Measurements from ENCODE around the gene TRAPPC2L.
"Not testable (repeated sequence)": the region's sequence is repeated elsewhere in the genome, so short reads cannot be mapped to it uniquely, and the experiment has no call there.

The TRAPPC2L gene

DNA sequence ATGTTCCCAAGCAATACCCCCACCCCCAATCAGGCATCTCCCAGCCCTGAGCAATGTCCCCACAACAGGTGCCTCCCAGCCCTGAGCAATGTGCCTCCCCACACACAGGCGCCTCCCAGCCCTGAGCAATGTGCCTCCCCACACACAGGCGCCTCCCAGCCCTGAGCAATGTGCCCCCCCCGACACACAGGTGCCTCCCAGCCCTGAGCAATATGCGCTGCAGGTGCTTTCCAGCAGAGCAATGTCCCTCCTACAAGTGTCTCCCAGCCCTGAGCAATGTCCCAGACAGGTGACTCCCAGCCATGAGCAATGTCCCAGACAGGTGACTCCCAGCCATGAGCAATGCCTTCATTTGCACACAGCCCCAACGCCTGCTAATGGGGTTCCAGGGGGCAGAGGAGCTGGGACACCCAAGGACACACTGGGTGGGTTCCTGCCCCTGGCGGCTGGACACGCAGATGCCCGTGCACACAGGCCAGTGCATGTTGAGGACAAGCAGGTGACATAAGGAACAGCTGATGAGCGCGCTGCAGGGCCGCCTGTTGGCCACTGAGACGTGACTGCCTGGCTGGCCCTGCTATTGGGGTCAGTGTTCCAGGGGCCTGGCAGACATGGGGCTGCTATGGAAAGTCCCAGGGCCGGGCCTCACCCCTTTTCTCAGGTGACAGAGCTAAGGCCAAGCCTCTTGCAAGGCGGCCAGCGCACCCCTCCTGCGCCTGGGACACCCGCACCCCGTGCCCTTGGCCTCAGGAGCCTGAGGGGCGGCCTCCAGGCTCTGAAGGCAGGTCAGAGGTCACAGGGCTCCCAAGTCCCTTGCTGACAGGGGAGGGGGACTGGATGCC lies 36.4 kb downstream of the TRAPPC2L start:
- no peak for DNase-seq

DNA sequence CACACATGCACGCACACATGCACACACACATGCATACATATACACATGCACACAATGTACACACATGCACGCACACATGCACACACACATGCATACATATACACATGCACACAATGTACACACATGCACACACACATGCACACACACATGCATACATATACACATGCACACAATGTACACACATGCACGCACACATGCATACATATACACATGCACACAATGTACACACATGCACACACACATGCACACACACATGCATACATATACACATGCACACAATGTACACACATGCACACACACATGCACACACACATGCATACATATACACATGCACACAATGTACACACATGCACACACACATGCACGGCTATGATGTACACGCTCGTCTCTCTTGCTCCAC lies 37.3 kb downstream of the TRAPPC2L start:
- DNase-seq = not testable (repeated sequence)

DNA sequence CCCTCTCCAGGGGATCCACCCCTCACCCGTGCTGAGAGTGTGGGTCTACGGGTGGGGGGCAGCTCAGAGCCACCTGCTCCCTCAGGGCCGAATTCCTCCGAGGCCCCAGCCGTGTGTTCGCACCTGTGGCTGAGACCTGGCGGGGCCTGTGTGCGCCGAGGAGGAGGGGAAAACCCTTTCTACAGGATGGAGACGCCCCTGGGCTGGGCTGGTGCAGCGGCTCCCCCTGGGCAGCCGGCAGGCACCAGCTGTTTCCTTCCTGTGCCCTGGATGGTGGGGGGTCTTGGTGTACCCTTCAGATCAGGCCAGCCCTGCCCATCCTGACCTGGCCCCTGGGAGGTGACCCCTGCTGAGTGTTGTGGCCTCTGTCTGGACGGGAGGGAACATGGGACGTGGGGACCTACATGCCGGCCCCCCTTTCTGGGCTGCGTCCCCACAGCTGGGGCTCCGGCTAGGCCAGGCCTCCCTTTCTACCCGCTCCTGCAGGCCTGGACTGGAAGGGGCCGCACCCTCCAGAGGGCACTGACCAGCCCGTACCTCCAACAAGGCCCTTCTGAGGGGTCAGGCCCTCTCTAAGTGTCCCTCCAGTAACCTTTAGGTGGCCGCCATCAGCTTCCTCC lies 37.9 kb downstream of the TRAPPC2L start:
- no peak for DNase-seq

DNA sequence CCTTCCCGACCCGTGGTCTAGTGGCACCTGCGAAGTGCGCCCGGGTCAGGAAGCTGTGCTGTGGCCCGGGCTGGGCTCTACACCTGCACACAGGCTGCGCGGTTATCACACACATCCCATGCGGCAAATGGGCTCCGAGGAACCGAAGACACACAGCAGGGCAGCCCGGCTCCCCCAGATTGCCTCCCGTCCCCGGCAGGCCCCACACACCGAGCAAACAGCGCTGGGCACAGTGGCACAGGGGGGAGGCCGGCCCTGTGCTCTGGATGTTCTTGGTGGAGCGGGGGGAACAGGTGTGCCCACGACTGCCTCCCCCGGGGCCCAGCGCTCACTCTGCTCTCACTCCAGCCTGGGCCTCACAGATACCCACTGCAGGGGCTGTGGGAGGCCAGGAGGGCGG lies 38.4 kb downstream of the TRAPPC2L start:
- no peak for DNase-seq

DNA sequence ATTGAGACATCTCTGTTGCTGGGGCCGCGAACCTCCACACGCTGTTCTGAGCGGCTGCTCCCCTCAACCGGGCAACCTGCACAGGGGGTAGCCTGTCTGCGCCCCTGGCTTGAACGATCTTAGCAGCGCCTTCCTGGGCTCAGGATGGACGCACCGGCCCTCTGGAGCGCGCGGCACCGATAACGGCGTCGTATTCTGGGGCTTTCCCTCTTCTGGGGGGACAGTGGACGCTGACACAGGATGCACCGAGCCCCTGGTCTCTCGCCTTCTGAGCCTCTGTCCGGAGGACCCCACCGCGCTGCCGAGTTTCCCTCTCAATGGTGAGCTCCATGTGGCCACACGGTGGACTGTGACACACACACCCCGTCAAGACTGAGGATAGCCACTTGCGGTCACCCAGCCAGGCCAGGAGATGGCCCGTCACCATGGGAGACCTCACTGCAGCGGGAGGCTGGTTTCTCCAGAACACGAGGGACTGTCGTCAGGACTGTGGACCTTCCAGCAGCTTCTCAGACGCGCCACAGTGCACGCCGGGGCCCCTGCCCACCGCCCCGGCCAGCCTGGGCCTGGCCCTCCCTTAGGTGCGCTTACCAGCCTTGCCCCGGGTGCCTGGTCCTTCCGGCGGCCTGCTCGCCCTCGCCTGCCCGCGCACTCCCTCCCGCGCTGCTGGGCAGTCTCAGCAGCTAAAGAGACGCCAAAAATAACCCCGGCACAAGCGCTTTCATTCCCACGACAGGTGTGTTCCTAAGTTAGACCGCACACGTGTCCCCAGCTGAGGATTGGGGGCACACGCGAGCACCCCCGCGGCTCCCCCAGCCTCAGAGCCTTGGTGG lies 39.5 kb downstream of the TRAPPC2L start:
- DNase-seq = no peak

DNA sequence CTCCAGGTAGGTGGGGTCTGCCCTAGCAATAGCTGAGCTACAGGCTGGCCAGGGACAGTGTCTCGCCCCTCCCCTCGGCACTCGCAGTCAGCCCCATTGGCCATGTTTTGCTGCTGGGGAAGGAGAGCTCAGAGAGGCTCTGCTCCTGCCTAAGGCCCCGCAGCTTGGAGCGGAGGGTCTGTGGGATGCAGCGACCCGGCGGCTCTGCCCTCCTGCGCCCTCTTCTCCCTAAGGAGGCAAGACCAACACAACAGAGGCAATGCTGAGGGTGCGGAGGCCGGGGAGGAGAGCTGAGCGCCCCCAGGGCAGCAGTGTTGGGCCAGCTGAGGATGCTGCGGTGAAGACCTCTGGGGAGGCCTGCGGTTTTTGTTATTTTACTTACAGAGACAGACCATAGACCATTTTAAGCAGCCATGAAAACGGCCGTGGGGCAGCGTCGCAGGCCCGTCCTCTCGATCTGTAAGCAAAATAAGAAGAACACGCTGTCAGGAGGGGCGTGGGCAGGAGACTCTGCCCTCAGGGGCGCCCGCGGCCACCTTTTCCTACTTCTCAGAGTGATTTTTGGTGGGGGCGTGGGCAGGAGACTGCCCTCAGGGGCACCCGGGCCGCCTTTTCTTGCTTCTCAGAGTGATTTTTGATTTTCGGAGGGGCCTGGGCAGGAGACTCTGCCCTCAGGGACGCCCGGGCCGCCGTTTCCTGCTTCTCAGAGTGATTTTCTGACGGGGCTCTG lies 40.9 kb downstream of the TRAPPC2L start:
- no peak for DNase-seq

DNA sequence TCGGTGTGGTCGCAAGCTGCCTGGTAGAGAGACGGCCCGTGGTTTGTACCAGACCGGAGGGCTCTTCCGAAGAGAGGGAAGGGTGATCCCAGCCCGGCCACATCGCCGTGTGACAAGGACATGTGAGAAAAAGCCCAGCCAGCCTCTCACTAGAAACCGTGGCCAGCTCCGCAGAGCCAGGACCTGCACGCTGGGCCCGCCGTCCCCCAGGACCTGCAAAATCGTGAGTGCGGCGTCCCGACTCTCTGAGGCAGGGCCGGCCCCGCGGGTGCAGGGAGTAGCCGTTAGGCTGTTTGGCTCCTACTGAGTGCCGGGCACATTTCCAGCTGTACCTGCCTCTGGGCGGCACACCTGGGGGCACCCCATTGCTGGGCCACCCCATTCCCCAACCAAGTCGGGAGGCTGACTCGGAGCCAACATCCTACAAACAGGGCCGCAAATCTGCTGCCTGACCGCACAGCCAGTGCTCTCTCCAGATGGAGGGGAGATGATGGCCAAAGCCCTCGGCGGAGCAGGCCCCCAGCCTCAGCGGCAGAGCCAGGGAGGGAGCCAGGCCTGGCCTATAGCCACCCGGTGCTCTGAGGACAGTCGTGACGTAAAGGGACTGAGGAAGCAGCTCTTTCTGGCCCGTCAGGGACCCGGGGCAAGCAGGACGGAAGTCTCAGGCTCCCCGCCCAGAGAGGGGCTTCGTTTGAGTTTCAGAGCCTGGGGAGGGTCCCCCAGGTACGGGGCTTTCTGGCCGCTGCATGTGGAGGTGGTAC lies 43.2 kb downstream of the TRAPPC2L start:
- DNase-seq = no peak

DNA sequence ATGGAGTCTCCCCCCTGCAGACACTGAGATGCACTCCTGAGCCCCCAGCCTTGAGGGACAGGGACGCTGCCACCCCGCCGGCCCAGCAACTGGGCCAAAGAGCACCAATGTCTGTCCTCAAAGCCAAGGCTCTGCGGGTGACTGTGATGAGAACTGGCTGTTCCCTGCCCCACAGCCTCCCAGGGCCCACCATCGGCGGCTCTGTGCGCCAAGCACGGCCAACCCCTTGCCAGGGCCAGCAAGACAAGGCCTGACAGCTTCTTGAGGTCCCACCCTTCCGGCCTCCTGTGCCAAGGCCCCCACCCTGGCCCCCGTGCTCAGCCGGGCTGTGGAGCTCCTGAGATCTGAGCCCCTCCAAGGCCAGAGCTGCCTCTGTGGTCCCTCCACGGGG lies 43.7 kb downstream of the TRAPPC2L start:
- DNase-seq = no peak

DNA sequence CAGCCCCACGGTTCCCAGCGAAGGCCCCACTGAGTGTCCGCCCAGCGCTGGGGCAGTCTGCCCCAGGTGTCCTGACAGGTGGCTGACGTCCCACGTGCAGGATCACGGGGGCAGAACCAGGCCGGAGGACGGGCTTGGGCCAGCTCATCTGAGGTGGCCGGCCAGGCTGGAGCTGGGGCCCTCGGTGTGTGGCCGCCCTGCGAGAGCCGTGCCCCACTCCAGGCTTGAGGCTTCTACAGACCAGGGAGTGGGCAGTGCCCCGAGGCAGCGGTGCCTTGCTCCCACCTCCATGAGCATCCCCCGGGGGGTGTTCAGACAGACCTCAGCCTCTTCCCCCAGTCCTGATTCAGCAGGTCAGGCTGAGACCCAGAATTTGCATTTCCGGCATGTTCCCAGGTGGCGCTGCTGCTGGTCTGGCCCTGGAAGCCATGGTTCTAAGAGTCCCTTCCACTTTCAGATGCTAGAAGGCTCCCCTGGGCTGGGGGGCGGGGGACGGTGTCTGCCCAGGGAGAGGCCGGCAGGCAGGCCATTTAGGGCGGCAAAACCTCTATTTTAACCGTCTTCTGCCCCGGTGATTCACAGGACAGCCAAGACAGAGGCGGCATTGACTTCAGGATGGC lies 44.9 kb downstream of the TRAPPC2L start:
- no peak for DNase-seq

DNA sequence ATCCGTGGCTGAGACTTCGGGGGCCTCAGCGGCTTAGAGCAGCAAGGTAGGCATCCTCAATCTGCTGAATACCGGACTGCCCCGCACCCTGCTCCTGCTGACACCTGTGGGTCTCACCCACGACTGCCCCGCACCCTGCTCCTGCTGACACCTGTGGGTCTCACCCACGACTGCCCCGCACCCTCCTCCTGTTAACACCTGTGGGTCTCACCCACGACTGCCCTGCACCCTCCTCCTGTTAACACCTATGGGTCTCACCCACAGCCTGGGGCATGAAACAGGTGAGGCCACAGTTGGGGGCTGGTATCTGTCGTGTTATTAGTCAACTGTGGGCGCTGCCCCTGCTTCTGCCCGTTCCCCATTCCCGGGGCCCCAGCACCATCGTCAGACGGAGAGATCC lies 45.8 kb downstream of the TRAPPC2L start:
- DNase-seq = no peak

DNA sequence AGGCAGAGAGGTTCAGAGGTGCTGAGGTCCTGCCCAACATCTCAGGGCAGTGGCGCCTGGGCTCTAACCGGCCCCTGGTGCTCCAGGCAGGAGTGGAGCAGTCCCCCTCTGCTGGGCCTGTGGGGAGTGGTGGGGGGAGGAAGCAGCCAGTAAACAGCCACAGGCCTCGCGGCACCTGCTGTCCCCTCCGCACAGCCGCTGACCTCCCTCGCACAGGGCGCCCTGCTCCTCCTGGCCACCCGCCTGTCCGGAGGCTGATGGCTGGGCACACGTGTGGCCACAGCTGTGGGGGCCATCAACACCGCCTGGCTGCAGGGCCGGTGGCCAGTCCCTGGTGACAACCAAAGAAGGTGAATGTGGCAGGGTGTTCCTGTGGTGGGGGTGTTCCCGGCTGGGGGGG lies 46.3 kb downstream of the TRAPPC2L start:
- no peak for DNase-seq

DNA sequence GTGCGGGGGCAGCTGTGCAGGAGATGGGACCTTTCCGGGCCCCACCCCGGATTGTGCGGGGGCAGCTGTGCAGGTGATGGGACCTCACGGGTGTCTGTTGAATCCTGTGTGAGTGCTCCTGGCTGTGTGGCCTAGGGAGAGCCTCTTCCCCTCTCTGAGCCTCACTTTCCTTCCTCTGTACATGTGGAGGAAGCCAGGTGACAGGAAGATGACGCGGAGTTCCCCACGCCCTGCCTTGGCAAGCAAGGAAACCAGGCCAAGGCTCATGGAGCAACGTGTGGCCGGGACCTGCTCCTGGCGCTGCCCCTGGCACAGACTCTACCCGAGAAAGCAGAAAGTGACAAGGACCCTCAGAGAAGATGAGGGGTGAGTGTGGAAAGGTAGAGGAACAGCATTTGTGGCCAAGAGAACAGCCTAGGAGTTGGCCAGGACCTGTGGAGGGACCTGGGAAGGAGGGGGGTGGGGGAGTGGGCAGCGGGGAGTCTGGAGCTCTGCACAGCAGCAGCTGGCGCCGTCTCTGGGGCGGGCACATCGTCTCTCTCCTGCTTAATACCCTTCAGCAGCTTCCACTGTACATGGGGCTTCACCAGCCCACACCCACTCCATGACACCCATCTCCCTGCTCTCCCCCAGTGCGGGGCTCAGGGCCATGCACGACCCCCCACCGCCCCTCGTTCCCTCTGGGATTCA lies 47.9 kb downstream of the TRAPPC2L start:
- no peak for DNase-seq

DNA sequence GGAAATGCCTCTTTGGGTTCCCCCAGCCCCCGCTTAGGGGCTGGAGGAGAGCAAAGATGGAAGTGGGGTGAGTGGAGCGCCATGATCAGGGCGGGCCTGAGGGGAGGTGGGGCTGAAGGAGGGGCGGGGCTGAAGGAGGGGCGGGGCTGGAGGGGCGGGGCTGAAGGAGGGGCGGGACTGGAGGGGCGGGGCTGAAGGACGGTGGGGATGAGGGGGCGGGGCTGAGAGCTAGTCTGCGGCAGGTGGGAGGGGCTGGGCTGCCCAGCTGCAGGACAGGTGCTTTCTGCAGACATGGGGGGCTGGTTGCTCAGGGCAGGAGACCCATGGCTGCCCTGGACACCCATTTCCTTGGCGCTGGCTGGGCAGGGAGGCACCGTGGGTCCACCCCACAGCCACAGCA lies 48.6 kb downstream of the TRAPPC2L start:
- DNase-seq = no peak

DNA sequence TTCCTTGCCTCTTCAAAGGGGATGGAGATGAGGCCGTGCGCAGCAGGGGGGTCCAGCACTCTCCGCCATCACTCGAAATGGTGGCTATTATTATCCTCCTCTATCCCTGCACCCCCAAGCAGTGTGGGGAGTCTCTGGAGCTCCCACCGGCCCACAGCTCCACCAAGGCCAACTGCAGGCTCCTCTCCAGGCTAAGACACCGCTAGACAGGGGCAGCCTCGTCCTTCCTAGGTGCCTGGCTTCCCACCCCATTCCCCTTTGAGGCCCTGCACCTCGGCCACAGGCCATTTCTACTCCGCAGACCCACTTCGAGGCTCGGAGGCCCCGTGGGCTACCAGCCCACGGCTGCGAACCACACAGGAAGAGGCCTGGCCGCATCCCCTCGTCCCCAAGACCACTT lies 49.1 kb downstream of the TRAPPC2L start:
- no peak for DNase-seq

DNA sequence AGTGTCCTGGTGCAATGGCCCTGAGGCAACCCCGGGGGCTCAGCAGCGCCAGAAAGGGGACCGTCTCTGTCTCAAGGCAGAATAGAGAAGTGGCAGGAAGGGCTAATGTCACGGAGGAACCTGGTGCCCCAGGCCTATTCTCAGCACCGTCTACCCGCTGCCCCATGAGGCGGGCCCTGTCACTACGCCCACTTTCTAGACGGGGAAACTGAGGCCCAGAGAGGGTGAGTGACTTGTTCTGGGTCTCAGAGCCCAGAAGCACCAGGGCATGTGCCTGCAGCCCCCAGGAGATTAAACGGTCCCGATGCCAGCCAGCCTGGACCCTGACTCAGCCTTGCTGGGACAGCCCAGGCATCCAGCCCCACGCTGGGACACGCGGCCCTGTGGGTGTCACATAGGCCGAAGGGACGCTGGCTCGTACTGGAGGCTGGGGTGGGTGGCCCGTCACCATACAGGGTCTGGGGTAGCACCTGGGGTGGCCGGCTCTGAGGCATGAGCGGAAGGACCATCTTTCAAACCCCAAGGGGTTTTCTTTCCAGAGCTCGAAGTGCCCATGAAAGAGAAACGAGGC lies 49.7 kb downstream of the TRAPPC2L start:
- no peak for DNase-seq

DNA sequence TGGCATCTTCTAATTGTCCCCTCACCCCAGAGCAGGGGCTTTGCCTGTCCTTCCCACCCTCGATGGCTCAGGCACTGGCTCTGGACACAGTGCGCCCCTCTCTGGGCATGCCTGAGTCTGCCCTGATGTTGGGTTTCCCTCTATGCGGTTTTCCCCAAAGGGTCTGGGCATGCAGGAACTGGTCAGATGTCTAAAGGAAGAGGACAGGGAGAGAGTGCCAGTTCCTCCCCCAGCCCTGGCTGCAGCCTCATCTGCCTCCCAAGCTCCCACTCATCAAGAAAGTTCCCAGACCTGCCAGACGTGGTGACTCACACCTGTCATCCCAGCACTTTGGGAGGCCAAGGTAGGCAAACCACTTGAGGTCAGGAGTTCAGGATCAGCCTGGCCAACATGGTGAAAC lies 50.8 kb downstream of the TRAPPC2L start:
- no peak for DNase-seq

DNA sequence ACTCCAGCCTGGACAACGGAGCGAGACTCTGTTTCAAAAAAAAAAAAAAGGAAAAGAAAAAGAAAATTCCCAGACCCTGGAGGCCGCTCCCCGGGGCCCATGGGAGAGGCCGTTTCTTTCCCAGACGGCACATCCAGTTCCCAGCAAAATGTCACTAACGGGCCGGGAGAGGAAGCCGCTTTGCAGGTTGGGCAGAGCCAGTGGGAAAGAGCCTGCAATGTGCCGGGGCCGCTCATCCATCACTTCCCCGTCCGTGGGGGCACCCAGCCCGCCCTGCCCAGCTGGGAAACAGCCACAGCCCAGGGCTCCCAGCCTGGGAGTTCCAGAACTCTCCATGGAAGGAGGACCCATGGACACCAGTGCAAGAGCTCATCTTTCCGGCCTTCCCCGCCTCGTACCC lies 51.4 kb downstream of the TRAPPC2L start:
- no peak for DNase-seq

DNA sequence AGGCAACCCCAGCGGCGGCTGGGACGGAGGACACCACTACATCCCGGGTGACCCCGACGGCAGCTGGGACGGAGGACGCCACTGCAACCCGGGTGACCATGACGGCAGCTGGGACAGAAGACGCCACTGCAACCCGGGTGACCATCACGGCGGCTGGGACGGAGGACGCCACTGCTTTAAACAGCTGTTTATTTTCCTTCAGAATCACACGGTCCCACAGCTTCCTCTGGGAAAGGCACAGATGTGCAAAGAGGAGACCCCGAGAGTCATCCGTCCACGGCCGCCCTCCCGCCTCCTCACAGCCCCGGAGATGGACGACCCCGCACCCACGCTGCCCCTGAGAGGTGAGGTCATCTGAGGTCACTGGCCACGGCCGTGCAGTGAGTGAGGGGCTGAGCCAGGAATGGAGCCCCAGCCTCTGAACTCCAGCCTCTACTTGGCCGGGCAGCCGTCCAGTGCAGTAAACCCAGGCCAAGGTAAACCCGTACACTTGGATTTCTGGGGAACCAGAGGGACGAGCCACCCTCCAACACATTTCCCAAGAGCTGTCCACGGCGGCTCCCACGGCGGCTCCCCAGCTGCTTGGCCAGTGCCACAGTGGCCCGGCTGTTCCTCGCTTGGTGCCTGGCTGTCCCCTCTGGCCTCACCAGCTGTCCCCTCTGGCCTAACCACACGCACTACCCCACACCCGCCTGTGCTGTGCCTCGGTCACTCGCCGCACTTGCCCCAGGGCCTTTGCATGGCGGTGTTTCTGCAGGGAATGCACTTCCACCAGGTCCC lies 52.7 kb downstream of the TRAPPC2L start:
- DNase-seq = no peak

DNA sequence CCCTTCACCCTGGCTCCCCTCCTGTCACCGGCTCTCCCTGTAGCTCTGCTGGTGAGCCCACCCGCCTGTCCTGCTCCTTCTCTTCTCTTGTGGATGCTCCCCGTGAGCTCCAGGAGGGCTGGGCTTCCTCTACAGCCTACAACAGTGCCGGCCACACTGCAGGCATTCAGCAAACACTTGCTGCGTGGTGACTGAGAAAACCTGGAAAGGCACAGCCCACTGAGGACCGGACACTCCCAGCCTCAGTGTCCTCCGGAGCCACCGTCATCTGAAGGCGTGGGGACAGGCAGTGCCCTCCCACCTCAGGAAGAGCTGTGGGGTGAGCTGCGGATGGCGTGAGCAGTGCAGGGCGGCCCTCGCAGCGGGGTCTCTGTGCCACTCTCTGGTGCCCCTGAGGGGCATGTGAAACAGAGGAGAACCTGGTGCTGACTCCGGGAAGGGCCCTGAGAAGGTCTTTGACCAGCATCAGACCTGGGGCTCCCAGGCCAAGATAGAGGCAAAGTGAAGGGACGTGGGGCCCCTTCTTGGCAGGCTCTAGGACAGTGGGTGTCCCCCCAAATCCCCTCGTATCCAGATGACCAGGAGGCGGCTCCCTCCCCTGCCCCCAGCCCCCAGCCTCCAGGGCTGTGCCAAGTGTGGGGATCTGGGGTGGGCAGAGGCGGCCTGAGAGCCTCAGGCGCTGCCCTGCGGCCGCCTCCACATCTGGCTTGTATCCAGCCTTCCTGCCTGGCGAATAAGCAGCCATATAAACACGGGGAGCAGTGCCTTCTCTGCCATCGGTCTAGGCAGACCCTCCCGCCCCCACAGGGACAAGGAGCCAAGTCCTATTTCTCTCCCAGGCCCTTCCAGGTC lies 53.6 kb downstream of the TRAPPC2L start:
- DNase-seq = no peak

All from DMS 273 treated with DMSO at 0.1 percent for 48 hours (cell line).